ENCODE results near the gene MEI1. TPM values are rescaled to one million over a fixed set of nuclear protein-coding genes. Genes with fewer than 3 reads are reported as not detected.

Gene MEI1
- total and polyA plus RNA-seq, 12 donors = 0.36 to 3.7 (median 1.3) TPM; not detected in 1

Small RNA genes lying within 50 kb of the gene (small RNA-seq; reads per million reads assigned to genes)
- gene HMGN2P10 (0 reads per million in 2 donors), gene RF00019 (0 reads per million in 2 donors), gene RNU6-476P (0 reads per million in 2 donors), gene RNU6ATAC22P (0 reads per million in 2 donors)

Other genes with a start within 250 kb of the MEI1 start
- 10 to 100 TPM; 18.2 to 49.0 (median 27.8) TPM for gene PHF5A, start 230.8 kb upstream of the MEI1 start, total RNA-seq
- 10 to 100 TPM; 29.5 to 50.8 (median 38.4) TPM for gene PHF5A, start 230.8 kb upstream of the MEI1 start, polyA plus RNA-seq
- gene ACO2, start 230.4 kb upstream of the MEI1 start, total RNA-seq = 100 to 1,000 TPM; 104 to 212 (median 146) TPM
- 100 to 1,000 TPM in 1 of 3 donors, 10 to 100 TPM in 2; 35.5 to 135 (median 64.8) TPM for gene ACO2, start 230.4 kb upstream of the MEI1 start, polyA plus RNA-seq
- 10 to 100 TPM; 18.7 to 92.6 (median 37.9) TPM for gene POLR3H, start 155.0 kb upstream of the MEI1 start, total RNA-seq
- gene POLR3H, start 155.0 kb upstream of the MEI1 start, polyA plus RNA-seq = 10 to 100 TPM; 45.1 to 61.5 (median 53.6) TPM
- 100 to 1,000 TPM in 7 of 9 donors, 10 to 100 TPM in 1, 1 to 10 TPM in 1; 7.4 to 281 (median 182) TPM for gene CSDC2, start 138.5 kb upstream of the MEI1 start, total RNA-seq
- 100 to 1,000 TPM in 2 of 3 donors, 1 to 10 TPM in 1; 7.5 to 368 (median 212) TPM for gene CSDC2, start 138.5 kb upstream of the MEI1 start, polyA plus RNA-seq
- gene PMM1, start 109.7 kb upstream of the MEI1 start, total RNA-seq = 100 to 1,000 TPM in 1 of 9 donors, 10 to 100 TPM in 8; 39.4 to 105 (median 71.6) TPM
- 10 to 100 TPM; 37.8 to 53.0 (median 43.0) TPM for gene PMM1, start 109.7 kb upstream of the MEI1 start, polyA plus RNA-seq
- gene DESI1, start 78.5 kb upstream of the MEI1 start, total RNA-seq = 10 to 100 TPM; 11.4 to 64.7 (median 29.3) TPM
- gene DESI1, start 78.5 kb upstream of the MEI1 start, polyA plus RNA-seq = 10 to 100 TPM; 47.5 to 82.8 (median 58.7) TPM
- gene XRCC6, start 78.2 kb upstream of the MEI1 start, total RNA-seq = 100 to 1,000 TPM; 211 to 498 (median 242) TPM
- 100 to 1,000 TPM; 122 to 475 (median 216) TPM for gene XRCC6, start 78.2 kb upstream of the MEI1 start, polyA plus RNA-seq
- 100 to 1,000 TPM; 107 to 266 (median 166) TPM for gene SNU13, start 10.6 kb upstream of the MEI1 start, total RNA-seq
- gene SNU13, start 10.6 kb upstream of the MEI1 start, polyA plus RNA-seq = 100 to 1,000 TPM; 152 to 446 (median 241) TPM
- gene CCDC134, start 101.2 kb downstream of the MEI1 start, total RNA-seq = 10 to 100 TPM; 24.9 to 64.4 (median 36.4) TPM
- gene CCDC134, start 101.2 kb downstream of the MEI1 start, polyA plus RNA-seq = 10 to 100 TPM in 1 of 3 donors, 1 to 10 TPM in 2; 4.9 to 28.0 (median 6.8) TPM
- gene SREBF2, start 133.6 kb downstream of the MEI1 start, total RNA-seq = 100 to 1,000 TPM in 8 of 9 donors, 10 to 100 TPM in 1; 67.5 to 263 (median 152) TPM
- gene SREBF2, start 133.6 kb downstream of the MEI1 start, polyA plus RNA-seq = 100 to 1,000 TPM in 2 of 3 donors, 10 to 100 TPM in 1; 85.7 to 209 (median 104) TPM
- 10 to 100 TPM in 8 of 9 donors, under 1 TPM in 1; 0.28 to 55.5 (median 20.1) TPM for gene SHISA8, start 215.6 kb downstream of the MEI1 start, total RNA-seq
- 10 to 100 TPM in 1 of 3 donors, 1 to 10 TPM in 2; 1.4 to 10.8 (median 5.1) TPM for gene SHISA8, start 215.6 kb downstream of the MEI1 start, polyA plus RNA-seq
- 1 to 10 TPM in 5 of 9 donors, under 1 TPM in 4; 0.33 to 3.2 (median 1.1) TPM for gene TNFRSF13C, start 227.3 kb downstream of the MEI1 start, total RNA-seq
- under 1 TPM; 0.24 to 0.35 (median 0.24) TPM for gene TNFRSF13C, start 227.3 kb downstream of the MEI1 start, polyA plus RNA-seq
- 1 to 10 TPM in 7 of 9 donors, under 1 TPM in 1, not detected in 1; 0.88 to 9.2 (median 1.7) TPM for gene CENPM, start 247.6 kb downstream of the MEI1 start, total RNA-seq
- gene CENPM, start 247.6 kb downstream of the MEI1 start, polyA plus RNA-seq = 1 to 10 TPM in 2 of 3 donors, under 1 TPM in 1; 0.92 to 2.1 (median 1.4) TPM